Suppressor macrophage (primary cell): ENCODE measurements around the gene VAPB.

ENCODE experiments used
- DNase-seq, 4 experiments: peaks; one replicate each; pipeline ENCODE4 v3.0.0-alpha.2; 2020 to 2022

VAPB gene

GRCh38 chr20:58378704-58379103 is 10.3 kb upstream of the VAPB start:
- no peak for DNase-seq

GRCh38 chr20:58381627-58382026 is 7.4 kb upstream of the VAPB start:
- no peak for DNase-seq

GRCh38 chr20:58382096-58382495 is 6.9 kb upstream of the VAPB start:
- DNase-seq, result no peak

- DNase-seq, result no peak
These were observed 4.2 kb upstream of the VAPB start for GRCh38 chr20:58384821-58385220.

- no peak for DNase-seq
These were observed 914 bp upstream of the VAPB start for GRCh38 chr20:58388028-58388601.

- DNase-seq, result peak; percentile 65 to 87 (median 75)
These were observed 417 bp downstream of the VAPB start for GRCh38 chr20:58389324-58389967.

- no peak for DNase-seq
These were observed 1.1 kb downstream of the VAPB start for GRCh38 chr20:58389968-58390658.

- no peak for DNase-seq
These were observed 1.6 kb downstream of the VAPB start for GRCh38 chr20:58390659-58391035.

- no peak for DNase-seq
These were observed 3.3 kb downstream of the VAPB start for GRCh38 chr20:58392286-58392685.

- DNase-seq, result no peak
These were observed 4.3 kb downstream of the VAPB start for GRCh38 chr20:58393299-58393698.

- no peak for DNase-seq
These were observed 5.8 kb downstream of the VAPB start for GRCh38 chr20:58394801-58395200.

- no peak for DNase-seq
These were observed 6.6 kb downstream of the VAPB start for GRCh38 chr20:58395604-58396003.

- DNase-seq, result no peak
These were observed 8.4 kb downstream of the VAPB start for GRCh38 chr20:58397429-58397828.

GRCh38 chr20:58398254-58398653 is 9.2 kb downstream of the VAPB start:
- DNase-seq, result no peak

GRCh38 chr20:58399926-58400325 is 10.9 kb downstream of the VAPB start:
- DNase-seq, result no peak

- DNase-seq, result no peak
These were observed 12.1 kb downstream of the VAPB start for GRCh38 chr20:58401162-58401561.

- DNase-seq, result no peak
These were observed 13.3 kb downstream of the VAPB start for GRCh38 chr20:58402305-58402704.

- no peak for DNase-seq
These were observed 13.8 kb downstream of the VAPB start for GRCh38 chr20:58402827-58403226.

GRCh38 chr20:58403272-58403671 is 14.2 kb downstream of the VAPB start:
- DNase-seq, result no peak

GRCh38 chr20:58405504-58406291 is 16.7 kb downstream of the VAPB start:
- DNase-seq, result no peak

GRCh38 chr20:58406422-58407001 is 17.5 kb downstream of the VAPB start:
- DNase-seq, result no peak

- DNase-seq, result peak in 2 of 4 experiments; percentile 63 to 71
These were observed 18.3 kb downstream of the VAPB start for GRCh38 chr20:58407201-58407873.
